MCF 10A (cell line): ENCODE results near the gene EHHADH. TPM values are rescaled to one million over a fixed set of nuclear protein-coding genes. Genes with fewer than 3 reads are reported as not detected.
A peak's percentile ranks its signal among the peaks of the same experiment; 100 is the strongest.

Source experiments
- BruUV-seq: library from RNA; stranded (reverse); fragments of 400-500 nt; replicated peaks from 2 replicates; lab custom pipeline; 2021; lab: Mats Ljungman, UMichigan
- CTCF ChIA-PET: fragments of 300-600 bp; sonication (Branson Sonifier 250); formaldehyde crosslinking; extraction: SDS; loops from one replicate; lab custom pipeline; 2021; ENCODE audit warnings: antibody characterized with exemption, inconsistent platforms; lab: Yijun Ruan, JAX
- POLR2A ChIA-PET: fragments of 300-600, 350-650 bp; sonication (Branson Sonifier 250); formaldehyde crosslinking; extraction: SDS; loops from one replicate; lab custom pipeline; 2020; ENCODE audit warnings: antibody characterized with exemption, inconsistent platforms; lab: Yijun Ruan, JAX
- DNase-seq: peaks from one replicate; pipeline ENCODE4 v3.0.0-alpha.2; 2018; ENCODE audit not compliant: unreplicated experiment
- H3K27ac Mint-ChIP-seq: one replicate; pipeline ENCODE4 v1.8.0; 2022; ENCODE audit warnings: mild to moderate bottlenecking, low read depth, mixed read lengths; ENCODE audit not compliant: unreplicated experiment
- H3K27me3 Mint-ChIP-seq: one replicate; pipeline ENCODE4 v1.8.0; 2022; ENCODE audit warnings: mixed read lengths; ENCODE audit not compliant: insufficient read depth, unreplicated experiment
- H3K36me3 Mint-ChIP-seq: one replicate; pipeline ENCODE4 v1.8.0; 2022; ENCODE audit warnings: mild to moderate bottlenecking, moderate library complexity, mixed read lengths; ENCODE audit not compliant: insufficient read depth, unreplicated experiment
- H3K4me1 Mint-ChIP-seq: one replicate; pipeline ENCODE4 v1.8.0; 2022; ENCODE audit warnings: mixed read lengths; ENCODE audit not compliant: insufficient read depth, unreplicated experiment
- H3K4me3 Mint-ChIP-seq: one replicate; pipeline ENCODE4 v1.8.0; 2022; ENCODE audit warnings: mild to moderate bottlenecking, moderate library complexity, mixed read lengths; ENCODE audit not compliant: unreplicated experiment
- H3K9me3 Mint-ChIP-seq: one replicate; pipeline ENCODE4 v1.8.0; 2022; ENCODE audit warnings: mixed read lengths; ENCODE audit not compliant: unreplicated experiment
- intact Hi-C: fragments of 100-400 bp; cut with micrococcal nuclease; formaldehyde crosslinking; loops from 2 replicates; pipeline ENCODE4 v1.14.1; 2022
- total RNA-seq: library from RNA; stranded (reverse); gene quantifications from 2 replicates; pipeline ENCODE4 v1.2.3, GENCODE V29; 2022
- TF ChIP-seq, protein P1 (sequence below): fragments of 200-600 bp; IDR thresholded peaks from one replicate; pipeline ENCODE4 v1.8.0; 2022; ENCODE audit warnings: antibody characterized with exemption, mild to moderate bottlenecking; ENCODE audit not compliant: unreplicated experiment

The EHHADH gene
- total RNA-seq, 1 experiment from 2014 or later, result 3.2 TPM

DNA sequence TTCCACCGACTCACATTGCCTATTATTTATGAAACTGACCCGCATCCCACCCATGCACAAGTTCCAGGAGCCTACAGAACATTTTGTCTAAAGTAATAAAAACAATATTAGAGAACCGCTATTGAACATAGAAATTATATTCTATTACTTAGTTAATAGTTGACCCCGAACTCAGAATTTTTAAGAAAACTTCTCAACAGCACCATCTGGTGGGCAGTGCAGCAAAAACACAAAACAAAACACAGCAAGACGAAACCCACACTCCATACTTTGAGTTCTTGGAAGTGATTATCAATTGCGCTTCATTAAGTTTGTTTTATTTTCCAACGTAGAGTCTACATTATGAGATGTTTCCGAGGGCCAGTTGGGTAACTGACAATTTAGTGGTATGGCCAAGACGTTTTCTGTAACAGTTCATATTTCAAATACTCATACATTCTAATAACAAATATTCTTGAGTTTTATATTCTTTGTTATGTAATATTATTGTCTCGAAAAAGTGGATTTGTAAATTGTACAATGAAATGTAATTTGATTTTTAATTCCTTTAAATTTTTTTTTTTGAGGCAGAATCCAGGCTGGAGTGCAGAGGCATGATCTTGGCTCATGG is 77.0 kb downstream of the EHHADH start:
- ChIA-PET POLR2A (no interaction called here), CTCF (interaction anchor here (0.6 to 2.6 kb wide), 25 partner anchors 8 to 678 kb away, joined by 3 to 14 read pairs (median 4); partner anchors contain the start of gene EPHB3)
- intact Hi-C loops, result loop anchor here (1.0 to 10.0 kb wide), 3 partner anchors 39 to 302 kb away; no protein-coding TSS in a partner anchor
- Mint-ChIP-seq H3K27me3 (no peaks in the 10 kb centered on the region), H3K4me1 (no peaks in the 10 kb centered on the region), H3K36me3 (no peaks in the 10 kb centered on the region), H3K4me3 (no peak overlapping the region), H3K27ac (no peak overlapping the region), H3K9me3 (no peaks in the 10 kb centered on the region)
- DNase-seq, result peak; percentile 48
- no TSS peak for BruUV-seq
- TF ChIP-seq, protein P1, sequence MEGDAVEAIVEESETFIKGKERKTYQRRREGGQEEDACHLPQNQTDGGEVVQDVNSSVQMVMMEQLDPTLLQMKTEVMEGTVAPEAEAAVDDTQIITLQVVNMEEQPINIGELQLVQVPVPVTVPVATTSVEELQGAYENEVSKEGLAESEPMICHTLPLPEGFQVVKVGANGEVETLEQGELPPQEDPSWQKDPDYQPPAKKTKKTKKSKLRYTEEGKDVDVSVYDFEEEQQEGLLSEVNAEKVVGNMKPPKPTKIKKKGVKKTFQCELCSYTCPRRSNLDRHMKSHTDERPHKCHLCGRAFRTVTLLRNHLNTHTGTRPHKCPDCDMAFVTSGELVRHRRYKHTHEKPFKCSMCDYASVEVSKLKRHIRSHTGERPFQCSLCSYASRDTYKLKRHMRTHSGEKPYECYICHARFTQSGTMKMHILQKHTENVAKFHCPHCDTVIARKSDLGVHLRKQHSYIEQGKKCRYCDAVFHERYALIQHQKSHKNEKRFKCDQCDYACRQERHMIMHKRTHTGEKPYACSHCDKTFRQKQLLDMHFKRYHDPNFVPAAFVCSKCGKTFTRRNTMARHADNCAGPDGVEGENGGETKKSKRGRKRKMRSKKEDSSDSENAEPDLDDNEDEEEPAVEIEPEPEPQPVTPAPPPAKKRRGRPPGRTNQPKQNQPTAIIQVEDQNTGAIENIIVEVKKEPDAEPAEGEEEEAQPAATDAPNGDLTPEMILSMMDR, result peak; percentile 72

DNA sequence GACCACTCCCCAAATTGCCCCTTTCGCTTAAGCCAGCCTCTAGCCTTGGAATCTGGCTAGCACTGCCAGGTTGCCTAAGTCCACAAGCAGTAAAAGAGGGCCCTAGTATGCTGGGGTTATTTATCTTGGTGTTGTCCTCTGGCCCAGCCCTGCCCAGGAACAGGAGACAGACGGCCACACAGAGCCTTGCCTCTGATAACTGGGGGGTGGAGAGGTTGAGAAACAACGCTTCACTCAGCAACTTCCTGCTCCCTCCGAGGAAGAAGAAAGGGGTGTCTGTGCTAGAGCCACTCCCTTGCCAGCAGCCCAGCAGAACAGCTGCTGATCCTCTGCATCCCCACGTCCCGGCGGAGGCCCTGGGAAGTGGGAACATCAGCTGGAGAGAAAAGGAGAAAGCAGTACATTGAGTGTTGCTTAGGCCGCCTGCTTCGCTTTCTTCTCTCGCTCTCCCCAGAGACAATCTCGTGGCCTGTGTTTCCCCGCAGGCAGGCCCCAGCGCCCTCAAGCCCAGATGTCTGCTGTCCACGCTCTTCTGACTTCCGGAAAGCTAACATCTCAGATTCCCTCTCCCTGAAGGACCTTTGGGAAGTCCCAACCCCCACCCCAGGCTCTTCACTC is 78.4 kb downstream of the EHHADH start:
- BruUV-seq, result no TSS peak
- intact Hi-C loops, result loop anchor here (10.0 kb wide), 1 partner anchor 109 kb away; no protein-coding TSS in a partner anchor
- TF ChIP-seq, protein P1, result no peak
- ChIA-PET POLR2A (interaction anchor here (0.7 kb wide), 1 partner anchor 11 kb away, joined by 3 read pairs; no protein-coding TSS in a partner anchor), CTCF (interaction anchor here (0.6 to 2.3 kb wide), 12 partner anchors 9 to 614 kb away, joined by 3 to 10 read pairs (median 4); partner anchors contain the start of gene EPHB3)
- H3K36me3 Mint-ChIP-seq, result no peaks in the 10 kb centered on the region
- H3K4me3 Mint-ChIP-seq, result no peak overlapping the region
- H3K27me3 Mint-ChIP-seq, result no peaks in the 10 kb centered on the region
- DNase-seq, result no peak
- H3K9me3 Mint-ChIP-seq, result no peaks in the 10 kb centered on the region
- no peak overlapping the region for H3K27ac Mint-ChIP-seq
- no peaks in the 10 kb centered on the region for H3K4me1 Mint-ChIP-seq

DNA sequence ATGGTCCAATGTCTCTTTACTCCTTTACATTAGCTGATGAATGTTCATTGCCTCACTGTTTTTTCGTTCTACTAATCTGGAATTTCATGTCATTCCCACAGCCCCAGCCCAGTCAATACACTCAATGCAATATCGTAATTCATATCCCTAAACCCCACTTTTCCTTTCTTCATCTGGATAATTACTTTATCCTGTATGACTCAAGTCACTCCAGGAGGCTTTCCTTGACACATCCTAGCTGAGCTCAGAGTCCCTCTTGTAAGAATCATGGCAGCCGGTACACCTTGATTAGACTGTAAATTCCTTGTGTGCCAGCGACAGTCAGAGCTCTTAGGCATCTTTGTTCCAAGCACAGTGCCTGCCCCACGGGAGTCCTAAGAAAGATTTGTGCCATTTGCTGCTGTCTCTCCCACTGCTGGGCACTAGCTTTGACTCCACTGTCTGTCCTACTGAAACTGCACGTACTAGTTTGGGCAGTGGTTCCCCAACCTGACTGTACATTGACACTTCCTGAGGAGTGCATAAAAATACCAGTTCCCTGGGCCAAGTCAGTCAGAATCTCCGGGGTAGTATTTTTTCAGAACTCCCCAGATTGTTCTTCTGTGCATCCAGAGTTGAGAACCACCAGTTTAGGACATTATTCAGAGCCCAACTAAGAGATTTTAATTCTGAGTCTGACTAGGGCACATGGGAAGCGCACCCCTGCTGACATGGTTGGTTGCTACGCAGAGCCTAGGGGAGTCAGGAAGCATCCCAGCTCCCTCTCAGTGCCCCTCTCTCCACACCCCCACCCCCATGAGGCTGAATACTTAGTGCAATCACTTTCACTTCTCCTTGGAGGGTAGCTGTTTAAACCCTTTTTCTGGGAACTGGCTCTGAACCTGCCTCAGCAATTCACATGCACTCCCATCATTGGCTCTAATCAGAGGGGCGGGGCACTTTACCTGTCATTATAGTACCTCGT is 81.5 kb downstream of the EHHADH start:
- H3K27me3 Mint-ChIP-seq, result no peaks in the 10 kb centered on the region
- CTCF ChIA-PET, result interaction anchor here (0.6 to 1.4 kb wide), 4 partner anchors 25 to 298 kb away, joined by 3 to 4 read pairs (median 3); no protein-coding TSS in a partner anchor
- POLR2A ChIA-PET, result interaction anchor here (0.6 kb wide), 1 partner anchor 323 kb away, joined by 3 read pairs; no protein-coding TSS in a partner anchor
- no TSS peak for BruUV-seq
- no peak overlapping the region for H3K4me3 Mint-ChIP-seq
- H3K36me3 Mint-ChIP-seq, result no peaks in the 10 kb centered on the region
- H3K9me3 Mint-ChIP-seq, result no peaks in the 10 kb centered on the region
- H3K4me1 Mint-ChIP-seq, result no peaks in the 10 kb centered on the region
- no peak overlapping the region for H3K27ac Mint-ChIP-seq
- DNase-seq, result no peak
- intact Hi-C loops, result loop anchor here (10.0 kb wide), 1 partner anchor 112 kb away; no protein-coding TSS in a partner anchor
- TF ChIP-seq, protein P1, result no peak
